ENCODE results near the gene PDE6D.

GRCh38 chr2:231716666-231717280 lies 64.3 kb downstream of the PDE6D start:
- TF ChIP-seq POLR2A (IDR thresholded peaks at IDR 0.05) (no peak), CTCF (IDR thresholded peaks at IDR 0.05) (no peak)

All from prostate gland (tissue), 2 donors.